ENCODE data around the gene GPAT3.
"Not testable (repeated sequence)": the region's sequence is repeated elsewhere in the genome, so short reads cannot be mapped to it uniquely, and the experiment has no call there.

The GPAT3 gene

DNA sequence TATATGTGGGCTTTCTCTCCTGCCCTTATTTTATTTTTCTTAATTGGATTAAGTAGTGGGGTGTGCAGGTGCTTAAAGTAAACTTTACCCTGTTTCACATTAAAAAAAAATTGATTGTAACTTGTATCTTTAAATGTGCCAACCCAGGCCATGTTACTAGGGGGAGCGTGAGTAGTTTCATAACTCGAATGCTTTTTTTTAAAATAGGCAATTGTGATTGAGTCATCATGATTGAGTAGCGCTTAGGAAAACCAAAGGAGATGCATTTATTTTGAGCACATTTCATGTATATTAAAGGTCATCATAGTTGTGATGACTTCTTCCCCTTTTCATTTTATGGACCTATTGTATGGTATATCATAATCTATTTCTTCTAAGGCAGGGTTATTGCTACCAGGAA lies 32.2 kb downstream of the GPAT3 start:
- Mint-ChIP-seq H3K4me3 (no peak overlapping the region), H3K27me3 (no peaks in the 10 kb centered on the region), H3K4me1 (ENCODE audit: low read depth) (peaks cover 5% of the 10 kb centered on the region), H3K27ac (no peak overlapping the region), H3K9me3 (no peaks in the 10 kb centered on the region), H3K36me3 (ENCODE audit: low read depth) (peaks cover 3% of the 10 kb centered on the region)

DNA sequence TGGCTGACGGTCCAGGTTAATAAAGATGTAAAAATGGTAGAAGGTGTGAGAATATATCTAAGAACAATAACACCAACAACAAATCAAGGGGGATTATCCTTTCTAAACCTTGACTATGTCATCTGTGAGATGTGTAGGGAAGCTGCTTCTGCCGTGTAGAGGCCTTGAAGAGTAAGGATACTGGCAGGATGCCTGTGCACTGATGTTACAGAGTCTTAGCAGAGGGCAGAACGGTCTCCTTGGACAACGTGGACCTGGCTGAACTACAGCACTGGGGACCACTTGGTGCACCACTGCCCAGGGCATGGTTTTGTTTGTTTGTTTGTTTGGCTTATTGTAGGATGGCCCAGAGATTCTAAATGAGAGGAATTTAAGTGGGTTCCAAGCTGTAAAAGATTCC lies 33.5 kb downstream of the GPAT3 start:
- peaks cover 11% of the 10 kb centered on the region for H3K4me1 Mint-ChIP-seq (ENCODE audit: low read depth)

DNA sequence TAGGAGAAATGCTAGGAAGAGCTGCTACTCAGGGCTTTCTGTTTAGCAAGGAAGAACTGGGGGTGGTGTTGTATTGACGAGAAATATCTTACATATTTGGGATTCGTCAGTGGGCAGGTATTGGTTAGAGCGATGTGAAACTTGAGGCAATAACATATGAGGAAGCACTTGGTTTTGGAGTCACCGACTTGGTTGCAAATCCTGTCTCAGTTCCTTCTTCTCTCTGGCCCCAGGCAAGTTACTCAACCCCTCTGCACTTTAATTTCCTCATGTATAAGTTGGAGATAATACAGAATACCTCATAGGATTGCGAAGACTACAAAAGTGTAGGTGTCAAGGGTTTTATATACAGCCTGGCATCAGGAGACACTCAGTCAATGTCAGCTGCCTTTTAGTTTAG lies 34.1 kb downstream of the GPAT3 start:
- no peak overlapping the region for H3K4me3 Mint-ChIP-seq
- no peaks in the 10 kb centered on the region for H3K9me3 Mint-ChIP-seq
- no peaks in the 10 kb centered on the region for H3K36me3 Mint-ChIP-seq (ENCODE audit: low read depth)
- H3K4me1 Mint-ChIP-seq (ENCODE audit: low read depth) = peaks cover 11% of the 10 kb centered on the region
- H3K27ac Mint-ChIP-seq = no peak overlapping the region
- no peaks in the 10 kb centered on the region for H3K27me3 Mint-ChIP-seq

More for the DNA sequence above, 33.5 kb downstream of the GPAT3 start:
- no peak overlapping the region for H3K4me3 Mint-ChIP-seq
- H3K36me3 Mint-ChIP-seq (ENCODE audit: low read depth) = no peaks in the 10 kb centered on the region
- H3K27me3 Mint-ChIP-seq = no peaks in the 10 kb centered on the region
- H3K9me3 Mint-ChIP-seq = no peaks in the 10 kb centered on the region
- H3K27ac Mint-ChIP-seq = no peak overlapping the region

DNA sequence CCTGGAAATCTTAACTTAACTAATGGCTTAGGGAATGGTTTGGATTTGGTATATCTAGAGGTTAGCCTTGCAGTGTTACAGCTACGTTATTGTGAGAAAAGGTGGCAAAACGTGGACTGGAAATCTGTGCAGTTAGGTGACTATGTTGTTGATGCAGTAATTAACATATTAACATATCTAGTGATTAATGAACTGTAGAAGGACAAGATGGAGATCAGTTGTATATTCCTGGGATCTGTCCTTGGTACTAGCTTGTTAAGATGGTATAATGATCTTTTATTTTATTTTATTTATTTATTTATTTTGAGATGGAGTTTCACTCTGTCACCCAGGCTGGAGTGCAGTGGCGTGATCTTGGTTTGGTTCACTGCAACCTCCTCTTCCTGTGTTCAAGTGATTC lies 36.9 kb downstream of the GPAT3 start:
- Mint-ChIP-seq H3K27me3 (no peaks in the 10 kb centered on the region), H3K4me3 (no peak overlapping the region), H3K4me1 (ENCODE audit: low read depth) (peaks cover 11% of the 10 kb centered on the region), H3K36me3 (ENCODE audit: low read depth) (no peaks in the 10 kb centered on the region), H3K27ac (no peak overlapping the region), H3K9me3 (no peaks in the 10 kb centered on the region)

DNA sequence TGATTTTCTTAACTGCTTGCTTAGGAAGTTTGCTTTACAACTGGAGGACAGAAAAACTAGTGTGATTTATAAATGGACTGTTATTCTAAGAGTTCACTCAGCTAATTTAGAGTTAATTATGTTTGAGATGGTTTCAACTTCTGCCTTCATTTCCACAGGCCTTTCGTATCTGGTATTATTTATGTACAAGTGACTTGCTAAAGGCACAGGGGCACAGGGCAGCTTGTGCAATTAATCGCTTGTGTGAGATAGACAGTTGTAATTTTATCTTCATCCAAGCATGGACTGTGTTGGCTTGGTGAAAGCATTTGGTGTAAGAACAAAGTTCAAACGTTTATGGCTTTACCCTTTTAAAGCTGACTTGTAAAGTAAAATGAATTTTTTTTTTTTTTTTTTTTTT lies 38.3 kb downstream of the GPAT3 start:
- H3K27ac Mint-ChIP-seq = no peak overlapping the region
- no peaks in the 10 kb centered on the region for H3K9me3 Mint-ChIP-seq
- peaks cover 11% of the 10 kb centered on the region for H3K4me1 Mint-ChIP-seq (ENCODE audit: low read depth)
- H3K36me3 Mint-ChIP-seq (ENCODE audit: low read depth) = no peaks in the 10 kb centered on the region
- no peaks in the 10 kb centered on the region for H3K27me3 Mint-ChIP-seq
- no peak overlapping the region for H3K4me3 Mint-ChIP-seq

DNA sequence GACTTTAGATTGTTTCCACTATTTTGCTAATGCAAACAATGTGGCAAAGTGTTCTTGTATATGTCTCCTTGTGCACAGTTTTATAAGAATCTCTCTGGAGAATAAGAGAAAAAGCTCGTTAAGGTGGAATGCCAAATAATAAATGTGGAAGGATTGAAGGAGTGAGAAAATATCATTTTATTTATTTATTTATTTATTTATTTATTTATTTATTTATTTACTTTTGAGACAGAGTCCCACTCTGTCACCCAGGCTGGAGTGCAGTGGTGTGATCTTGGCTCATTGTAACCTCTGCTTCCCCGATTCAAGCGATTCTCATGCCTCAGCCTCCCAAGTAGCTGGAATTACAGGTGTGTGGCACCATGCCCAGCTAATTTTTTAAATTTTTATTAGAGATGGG lies 40.3 kb downstream of the GPAT3 start:
- not testable (repeated sequence) for H3K4me1 Mint-ChIP-seq (ENCODE audit: low read depth)

DNA sequence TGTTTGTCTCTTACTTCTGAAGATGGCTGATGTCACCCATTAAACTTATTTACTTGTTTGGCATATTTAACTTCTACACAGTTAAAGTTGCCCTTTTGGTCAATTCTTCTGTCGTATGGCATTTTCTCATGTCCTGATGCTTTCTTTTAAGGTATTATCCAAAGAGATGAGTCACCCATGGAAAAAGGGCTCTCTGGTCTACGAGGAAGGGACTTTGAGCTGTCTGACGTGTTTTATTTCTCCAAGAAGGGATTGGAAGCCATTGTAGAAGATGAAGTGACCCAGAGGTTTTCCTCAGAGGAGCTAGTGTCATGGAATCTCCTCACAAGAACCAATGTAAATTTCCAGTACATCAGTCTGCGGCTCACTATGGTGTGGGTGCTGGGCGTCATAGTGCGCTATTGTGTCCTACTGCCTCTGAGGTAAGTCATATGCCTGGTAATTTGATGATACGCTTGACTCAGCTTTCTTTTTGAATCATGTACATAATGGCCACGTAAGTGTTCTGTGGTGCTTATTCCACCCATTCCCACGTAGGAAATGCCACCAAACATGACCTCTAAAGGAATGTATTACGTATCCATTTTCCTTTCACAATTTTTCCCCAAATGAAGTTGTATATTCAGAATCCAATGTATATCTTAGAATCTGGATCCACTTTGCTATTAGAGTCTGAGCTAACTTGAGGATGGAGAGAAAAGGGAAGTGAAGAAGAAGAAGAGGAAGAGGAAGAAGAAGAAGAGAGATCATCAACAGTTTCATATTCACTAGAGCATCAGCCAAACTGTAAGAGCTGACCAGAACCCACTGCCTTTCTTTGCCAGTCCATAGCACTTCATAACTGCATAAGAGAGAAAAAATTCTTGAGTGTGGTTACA lies 45.7 kb downstream of the GPAT3 start:
- Mint-ChIP-seq H3K27me3 (peaks cover 5% of the 10 kb centered on the region), H3K4me3 (no peak overlapping the region), H3K27ac (no peak overlapping the region), H3K36me3 (ENCODE audit: low read depth) (no peaks in the 10 kb centered on the region), H3K4me1 (ENCODE audit: low read depth) (no peaks in the 10 kb centered on the region), H3K9me3 (no peaks in the 10 kb centered on the region)

More for the DNA sequence above, 40.3 kb downstream of the GPAT3 start:
- not testable (repeated sequence) for H3K36me3 Mint-ChIP-seq (ENCODE audit: low read depth); H3K9me3 Mint-ChIP-seq; H3K27ac Mint-ChIP-seq; H3K4me3 Mint-ChIP-seq; H3K27me3 Mint-ChIP-seq

DNA sequence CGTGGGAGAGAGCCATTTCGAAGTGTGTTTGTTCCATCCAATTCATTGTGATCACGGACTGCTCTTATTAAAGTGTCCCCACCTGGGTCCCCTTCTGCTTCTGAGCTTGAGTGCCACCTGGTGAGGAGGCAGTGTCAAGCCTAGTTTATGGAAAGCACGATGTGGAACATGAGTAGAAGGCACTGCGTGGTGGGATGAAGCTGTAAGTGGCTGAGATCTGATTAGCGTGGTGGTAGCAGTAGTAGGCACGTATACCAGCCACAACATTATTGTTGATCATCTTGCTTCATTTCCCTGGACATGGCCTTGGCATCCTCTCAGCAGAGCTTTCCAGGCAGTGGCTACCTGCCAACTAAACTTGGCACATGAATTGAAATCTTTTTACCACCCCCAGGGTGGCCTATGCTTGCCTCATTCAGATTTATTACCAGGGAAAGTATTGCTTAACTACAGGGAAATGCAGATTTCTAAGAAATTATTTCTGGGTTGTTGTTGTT lies 46.4 kb downstream of the GPAT3 start:
- Mint-ChIP-seq H3K9me3 (no peaks in the 10 kb centered on the region), H3K27ac (no peak overlapping the region), H3K4me1 (ENCODE audit: low read depth) (no peaks in the 10 kb centered on the region), H3K36me3 (ENCODE audit: low read depth) (no peaks in the 10 kb centered on the region), H3K4me3 (no peak overlapping the region), H3K27me3 (peaks cover 5% of the 10 kb centered on the region)

DNA sequence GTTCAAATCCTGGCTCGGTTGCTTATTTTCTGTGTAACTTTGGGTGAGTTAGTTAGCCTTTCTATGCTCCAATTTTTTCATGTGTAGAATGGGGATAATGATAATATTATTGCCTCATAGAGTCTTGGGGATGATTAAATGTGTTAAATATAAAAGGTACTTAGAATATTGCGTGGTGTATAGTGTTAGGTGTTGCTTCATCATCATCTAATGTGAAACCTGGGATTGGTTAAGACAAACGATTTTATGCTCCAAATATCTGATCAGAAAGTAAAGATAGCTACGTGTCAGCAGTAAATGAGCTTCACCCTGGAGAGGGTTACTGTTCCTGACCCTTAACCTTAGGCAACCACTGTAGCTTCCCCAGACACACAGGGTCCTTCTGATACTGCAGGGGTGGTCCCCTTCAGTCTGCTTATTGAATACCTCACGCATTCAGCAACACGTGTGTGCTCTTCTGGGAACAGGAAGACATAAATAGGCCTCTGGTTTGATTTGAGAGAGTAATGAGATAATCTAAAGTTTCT lies 50.1 kb downstream of the GPAT3 start:
- no peaks in the 10 kb centered on the region for H3K27me3 Mint-ChIP-seq
- no peaks in the 10 kb centered on the region for H3K36me3 Mint-ChIP-seq (ENCODE audit: low read depth)
- H3K4me1 Mint-ChIP-seq (ENCODE audit: low read depth) = no peaks in the 10 kb centered on the region
- H3K4me3 Mint-ChIP-seq = no peak overlapping the region
- no peak overlapping the region for H3K27ac Mint-ChIP-seq
- no peaks in the 10 kb centered on the region for H3K9me3 Mint-ChIP-seq

DNA sequence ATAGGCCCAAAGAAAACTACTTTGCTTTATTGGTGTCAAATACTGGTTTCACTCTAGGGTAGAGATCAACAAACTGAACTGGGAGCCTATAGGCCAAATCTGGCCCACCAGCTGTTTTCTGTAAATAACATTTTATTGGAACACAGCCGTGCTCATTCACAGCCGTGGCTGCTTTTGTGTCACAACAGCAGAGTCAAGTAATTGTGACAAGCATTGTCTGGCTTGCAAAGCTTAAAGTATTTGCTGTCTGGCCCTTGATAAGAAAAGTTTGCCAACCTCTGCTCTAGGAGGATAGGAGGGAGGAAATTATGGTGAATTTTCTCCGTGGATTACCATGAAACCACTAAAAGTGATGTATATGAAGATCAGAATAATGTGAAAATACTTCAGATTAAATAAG lies 53.4 kb downstream of the GPAT3 start:
- no peaks in the 10 kb centered on the region for H3K9me3 Mint-ChIP-seq
- H3K4me1 Mint-ChIP-seq (ENCODE audit: low read depth) = no peaks in the 10 kb centered on the region
- H3K27ac Mint-ChIP-seq = no peak overlapping the region
- no peaks in the 10 kb centered on the region for H3K36me3 Mint-ChIP-seq (ENCODE audit: low read depth)
- no peaks in the 10 kb centered on the region for H3K27me3 Mint-ChIP-seq
- no peak overlapping the region for H3K4me3 Mint-ChIP-seq

DNA sequence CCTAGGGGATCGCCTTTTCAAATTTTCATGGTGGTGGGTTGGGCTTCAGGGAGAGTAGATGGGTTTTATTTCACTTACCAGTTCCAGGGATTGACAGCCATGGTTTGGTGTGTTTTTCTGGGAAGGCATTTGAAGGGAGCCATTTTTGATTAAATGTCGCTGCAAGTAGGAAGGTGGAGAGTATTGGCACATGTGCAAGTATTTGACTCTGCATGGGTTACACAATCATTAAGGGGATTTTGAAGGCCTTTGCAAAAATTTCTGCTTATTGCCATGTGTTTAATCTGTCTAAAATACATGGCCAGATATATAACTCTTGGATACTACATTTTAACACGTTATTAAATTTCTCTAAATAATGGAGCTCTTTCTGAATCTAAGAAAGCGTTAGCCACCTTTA lies 55.1 kb downstream of the GPAT3 start:
- Mint-ChIP-seq H3K27me3 (no peaks in the 10 kb centered on the region), H3K9me3 (no peaks in the 10 kb centered on the region), H3K4me1 (ENCODE audit: low read depth) (no peaks in the 10 kb centered on the region), H3K27ac (no peak overlapping the region), H3K36me3 (ENCODE audit: low read depth) (no peaks in the 10 kb centered on the region), H3K4me3 (no peak overlapping the region)

DNA sequence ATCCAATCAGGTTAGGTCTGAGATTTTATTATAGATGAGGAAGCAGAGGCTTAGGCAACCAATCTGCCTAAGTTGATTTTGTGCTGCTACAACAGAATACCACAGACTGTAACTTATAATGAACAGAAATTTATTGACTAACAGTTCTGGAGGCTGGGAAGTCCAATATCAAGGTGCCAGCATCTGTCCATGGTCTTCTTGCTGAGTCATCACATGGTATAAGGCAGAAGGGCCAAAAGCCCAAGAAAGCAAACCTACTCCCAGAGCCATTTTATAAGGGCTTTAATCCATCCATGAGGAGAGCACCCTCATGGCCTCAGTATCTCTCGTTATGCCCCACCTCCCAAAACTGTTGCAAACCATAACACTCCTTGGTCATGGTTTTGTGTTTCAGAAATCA lies 55.8 kb downstream of the GPAT3 start:
- Mint-ChIP-seq H3K9me3 (no peaks in the 10 kb centered on the region), H3K4me3 (no peak overlapping the region), H3K36me3 (ENCODE audit: low read depth) (no peaks in the 10 kb centered on the region), H3K4me1 (ENCODE audit: low read depth) (no peaks in the 10 kb centered on the region), H3K27ac (no peak overlapping the region), H3K27me3 (no peaks in the 10 kb centered on the region)

DNA sequence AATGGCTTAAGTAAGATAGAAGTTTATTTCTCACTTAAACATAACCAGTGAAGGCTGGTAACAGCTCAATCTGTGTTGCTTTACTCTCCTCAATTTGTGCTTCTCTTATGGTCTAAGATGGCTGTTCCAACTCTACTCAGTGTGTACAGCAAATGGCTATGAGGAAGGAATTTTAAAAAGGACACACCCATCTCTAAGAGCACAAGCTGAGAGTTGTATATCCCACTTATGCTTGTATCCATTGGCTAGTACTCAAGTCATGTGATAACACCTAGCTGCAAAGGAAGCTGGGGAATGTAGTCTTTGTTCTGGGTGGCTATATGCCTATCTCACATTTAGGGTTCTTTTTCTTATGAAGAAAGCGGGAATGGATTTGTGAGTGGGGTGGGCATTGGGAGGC lies 63.3 kb downstream of the GPAT3 start:
- no peaks in the 10 kb centered on the region for H3K27me3 Mint-ChIP-seq
- peaks cover 3% of the 10 kb centered on the region for H3K9me3 Mint-ChIP-seq
- no peaks in the 10 kb centered on the region for H3K4me1 Mint-ChIP-seq (ENCODE audit: low read depth)
- H3K36me3 Mint-ChIP-seq (ENCODE audit: low read depth) = no peaks in the 10 kb centered on the region
- H3K27ac Mint-ChIP-seq = no peak overlapping the region
- no peak overlapping the region for H3K4me3 Mint-ChIP-seq

DNA sequence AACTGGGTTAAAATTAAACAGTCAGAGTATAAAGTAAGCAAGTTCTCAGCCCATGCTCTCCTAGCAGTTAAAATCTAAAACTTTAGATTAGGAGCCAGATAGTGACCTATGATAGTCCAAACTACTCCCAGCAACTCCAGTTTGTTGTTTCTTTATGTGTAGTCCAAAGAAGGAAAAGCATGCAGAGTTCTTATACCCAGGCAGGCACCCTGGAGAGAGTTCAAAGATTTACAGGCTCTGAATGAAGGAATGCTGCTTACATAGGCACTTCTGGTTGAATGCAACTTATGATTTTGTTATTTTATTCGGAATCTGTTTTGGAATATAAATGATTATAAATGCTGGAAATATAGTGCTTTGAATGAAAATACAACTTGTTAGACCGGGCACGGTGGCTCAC lies 67.2 kb downstream of the GPAT3 start:
- Mint-ChIP-seq H3K27me3 (no peaks in the 10 kb centered on the region), H3K27ac (no peak overlapping the region), H3K9me3 (peaks cover 3% of the 10 kb centered on the region)

DNA sequence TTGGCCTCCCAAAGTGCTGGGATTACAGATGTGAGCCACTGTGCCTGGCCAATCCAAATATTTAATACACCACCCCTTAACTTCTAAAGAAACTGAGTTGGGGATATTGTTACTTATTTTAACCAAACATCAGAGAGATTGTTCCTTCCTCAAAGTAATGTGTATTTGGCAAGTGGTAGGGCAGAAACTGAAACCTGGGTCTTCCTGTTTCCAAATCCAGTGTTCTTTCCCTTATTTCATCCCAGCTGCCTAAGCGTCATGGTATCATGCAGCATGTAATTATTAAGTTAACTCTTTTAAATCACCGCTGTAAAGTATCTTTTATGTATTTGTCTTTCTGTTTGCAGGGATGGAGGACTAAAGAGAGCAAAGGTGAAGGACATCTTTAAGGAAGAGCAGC lies 68.4 kb downstream of the GPAT3 start:
- Mint-ChIP-seq H3K9me3 (peaks cover 3% of the 10 kb centered on the region), H3K36me3 (ENCODE audit: low read depth) (no peaks in the 10 kb centered on the region), H3K27me3 (peaks cover 3% of the 10 kb centered on the region), H3K4me1 (ENCODE audit: low read depth) (no peaks in the 10 kb centered on the region), H3K4me3 (no peak overlapping the region), H3K27ac (no peak overlapping the region)

More for the DNA sequence above, 67.2 kb downstream of the GPAT3 start:
- Mint-ChIP-seq H3K36me3 (ENCODE audit: low read depth) (no peaks in the 10 kb centered on the region), H3K4me1 (ENCODE audit: low read depth) (no peaks in the 10 kb centered on the region), H3K4me3 (no peak overlapping the region)

DNA sequence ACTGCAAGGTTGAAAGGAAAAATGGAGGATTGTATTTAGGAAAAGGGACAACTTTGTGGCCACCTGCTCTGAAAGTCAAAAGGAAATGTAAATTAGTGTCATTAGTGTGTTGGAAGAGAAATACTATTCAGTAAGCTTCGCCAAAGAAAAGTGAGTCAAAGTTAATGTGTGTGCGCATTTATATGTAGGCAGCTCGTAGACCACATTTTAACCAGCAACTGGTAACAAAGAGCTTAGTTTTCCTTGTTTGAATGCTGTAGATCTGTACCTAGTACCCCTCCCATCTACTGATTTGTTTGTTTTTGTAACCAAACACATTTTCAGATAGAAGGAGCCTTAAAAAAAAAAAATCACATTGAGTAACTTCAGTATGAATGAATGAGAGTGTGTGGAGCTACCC lies 69.3 kb downstream of the GPAT3 start:
- Mint-ChIP-seq H3K9me3 (peaks cover under 1% of the 10 kb centered on the region), H3K36me3 (ENCODE audit: low read depth) (no peaks in the 10 kb centered on the region), H3K27ac (no peak overlapping the region), H3K4me1 (ENCODE audit: low read depth) (no peaks in the 10 kb centered on the region), H3K4me3 (no peak overlapping the region), H3K27me3 (peaks cover 5% of the 10 kb centered on the region)

All from stimulated activated naive CD8-positive, alpha-beta T cell treated with anti-CD3 and anti-CD28 coated beads, Interleukin-15, Interleukin-2, amounts not matched to agents 100 ng/mL and 50 ng/mL, for 24 hours (primary cell).